Nucleus accumbens (tissue), 56 donors: ENCODE data around the gene SNRNP70.

Experiments used
- DNase-seq, 56 donors: peaks; one replicate each; lab custom pipeline; 2025; lab: John Stamatoyannopoulos, UW

The SNRNP70 gene

GRCh38 chr19:49157445-49158224, 72.4 kb downstream of the SNRNP70 start, which contains the start of gene TRPM4:
Gene TRPM4 (plus strand): TSS chr19:49157792. CDS start chr19:49157867, 75 bp downstream.
- DNase-seq: peak in 47 of 56 donors; percentile 11 to 80 (median 43)
